ENCODE measurements around the gene RFTN1.

The RFTN1 gene

GRCh38 chr3:16439848-16440708 is 73.4 kb downstream of the RFTN1 start:
- H3K27me3 ChIP-seq, result no peaks in the 10 kb centered on the region
- no peak for TF ChIP-seq CTCF (IDR thresholded peaks at IDR 0.05)
- no peak overlapping the region for H3K4me3 ChIP-seq
- H3K36me3 ChIP-seq, result no peaks in the 10 kb centered on the region
- no peak for DNase-seq
- intact Hi-C loops (cut with DNase I; ENCODE audit: low total_unique reads), result no loop called here
- H3K4me1 ChIP-seq, result peaks cover 0 to 55% (median 14%) of the 10 kb centered on the region in 4 donors
- H3K9me3 ChIP-seq, result no peaks in the 10 kb centered on the region
- peak overlapping the region; percentile 61 to 68 for H3K27ac ChIP-seq

GRCh38 chr3:16439163-16439847 is 74.2 kb downstream of the RFTN1 start:
- H3K4me1 ChIP-seq, result peaks cover 0 to 55% (median 14%) of the 10 kb centered on the region in 4 donors
- no peak overlapping the region for H3K4me3 ChIP-seq
- peak overlapping the region; percentile 61 to 68 for H3K27ac ChIP-seq

GRCh38 chr3:16437640-16438039 is 75.9 kb downstream of the RFTN1 start:
- Histone ChIP-seq H3K9me3 (no peaks in the 10 kb centered on the region), H3K4me3 (no peak overlapping the region), H3K4me1 (peaks cover 0 to 55% (median 14%) of the 10 kb centered on the region in 4 donors), H3K27me3 (no peaks in the 10 kb centered on the region), H3K27ac (peak overlapping the region in 1 of 2 donors; percentile 68), H3K36me3 (no peaks in the 10 kb centered on the region)
- no peak for DNase-seq
- intact Hi-C loops (cut with DNase I; ENCODE audit: low total_unique reads), result no loop called here
- no peak for TF ChIP-seq CTCF (IDR thresholded peaks at IDR 0.05)

More at GRCh38 chr3:16439163-16439847, 74.2 kb downstream of the RFTN1 start:
- H3K9me3 ChIP-seq, result no peaks in the 10 kb centered on the region
- no peaks in the 10 kb centered on the region for H3K27me3 ChIP-seq
- TF ChIP-seq CTCF (IDR thresholded peaks at IDR 0.05), result no peak
- no peak for DNase-seq
- intact Hi-C loops (cut with DNase I; ENCODE audit: low total_unique reads), result no loop called here
- no peaks in the 10 kb centered on the region for H3K36me3 ChIP-seq

GRCh38 chr3:16433701-16434151 is 79.8 kb downstream of the RFTN1 start:
- Histone ChIP-seq H3K9me3 (no peaks in the 10 kb centered on the region), H3K4me1 (peaks cover 0 to 24% (median 0%) of the 10 kb centered on the region in 4 donors), H3K4me3 (no peak overlapping the region), H3K27ac (no peak overlapping the region), H3K27me3 (no peaks in the 10 kb centered on the region), H3K36me3 (peaks cover 0 to 16% (median 4%) of the 10 kb centered on the region in 3 donors)
- TF ChIP-seq CTCF (IDR thresholded peaks at IDR 0.05), result no peak
- intact Hi-C loops (cut with DNase I; ENCODE audit: low total_unique reads), result no loop called here
- no peak for DNase-seq

GRCh38 chr3:16432714-16433113 is 80.8 kb downstream of the RFTN1 start:
- intact Hi-C loops (cut with DNase I; ENCODE audit: low total_unique reads), result no loop called here
- Histone ChIP-seq H3K4me1 (peaks cover 0 to 18% (median under 1%) of the 10 kb centered on the region in 4 donors), H3K4me3 (no peak overlapping the region), H3K36me3 (peaks cover 0 to 16% (median 4%) of the 10 kb centered on the region in 3 donors), H3K27ac (no peak overlapping the region), H3K27me3 (no peaks in the 10 kb centered on the region), H3K9me3 (no peaks in the 10 kb centered on the region)
- no peak for DNase-seq
- no peak for TF ChIP-seq CTCF (IDR thresholded peaks at IDR 0.05)

Data from tibial artery (tissue), 4 donors.